ENCODE results near the gene FLAD1.

The FLAD1 gene

DNA sequence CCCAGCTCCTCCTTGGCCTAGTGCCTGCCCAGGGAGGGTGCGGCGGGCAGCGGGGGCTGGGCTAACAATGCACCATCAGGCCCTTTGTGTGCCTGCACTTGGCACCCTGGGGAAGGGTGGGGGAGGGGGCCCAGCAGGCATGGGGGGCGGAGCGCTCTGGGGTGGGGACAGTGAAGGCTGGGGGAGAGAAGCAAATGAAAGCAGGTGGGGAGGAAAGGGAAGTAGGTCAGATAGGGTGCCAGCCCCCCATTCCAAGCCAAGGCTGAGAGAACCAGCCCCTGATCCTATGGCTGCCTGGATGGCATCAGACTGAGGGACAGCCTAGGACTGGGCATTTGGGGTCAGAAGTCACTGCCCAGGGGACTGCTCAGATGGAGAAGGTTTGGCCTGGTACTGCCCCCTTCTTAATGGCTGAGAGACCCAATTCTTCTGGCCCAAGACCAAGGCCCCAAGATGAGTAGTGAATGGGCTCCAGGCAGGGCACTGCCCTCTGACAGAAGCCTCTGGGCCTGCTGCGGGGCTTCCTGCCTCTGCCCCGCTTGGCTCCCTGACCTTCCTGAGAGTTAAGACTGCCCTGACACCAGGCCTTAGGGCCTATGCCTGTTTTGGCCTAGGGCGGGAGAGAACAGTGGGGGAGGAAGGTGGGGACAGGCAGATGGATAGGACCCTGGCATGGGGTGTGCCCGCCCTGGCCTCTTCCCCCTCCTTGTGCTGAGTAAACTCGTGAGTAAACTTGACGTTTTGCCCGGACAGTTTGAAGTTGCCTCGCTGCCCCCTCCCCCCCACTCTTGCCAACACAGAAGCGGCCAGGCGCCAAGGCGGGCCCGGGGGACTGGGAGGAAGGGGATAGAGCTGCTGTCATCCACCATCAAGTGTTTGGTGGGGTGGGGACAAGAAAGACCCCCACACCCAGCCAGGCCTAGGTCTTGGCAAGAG is 22.2 kb downstream of the FLAD1 start:
- no peak for DNase-seq

GRCh38 chr1:155006601-155007101 is 23.5 kb downstream of the FLAD1 start:
- DNase-seq: no peak

DNA sequence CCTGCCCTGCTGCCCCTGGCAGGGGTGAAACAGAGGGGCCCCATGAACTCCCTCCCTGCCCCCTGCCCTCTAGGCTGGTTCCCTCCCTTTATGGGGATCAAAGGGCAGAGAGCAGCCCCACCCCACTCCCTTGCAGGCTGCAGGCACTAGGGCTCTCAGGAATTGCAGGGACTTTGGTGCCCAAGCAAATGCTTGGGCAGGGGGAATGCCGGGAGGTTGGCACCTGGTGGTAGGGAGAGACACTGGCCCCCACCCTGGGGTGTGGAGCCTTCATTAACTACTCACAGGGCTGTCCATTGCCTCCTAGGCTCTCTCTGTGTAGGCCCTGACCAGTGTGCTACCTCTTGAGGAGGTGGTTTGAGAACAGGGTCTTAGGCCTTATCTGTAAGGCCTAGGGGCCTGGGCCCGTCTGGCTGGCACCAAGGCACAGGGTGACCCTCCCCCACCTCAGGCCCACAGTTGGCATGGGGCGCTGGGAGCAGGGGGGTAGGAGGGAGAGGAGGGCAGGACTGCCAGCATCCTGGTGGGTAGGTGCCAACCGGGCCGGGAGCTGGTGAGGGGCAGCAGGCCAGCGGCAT is 24.2 kb downstream of the FLAD1 start:
- DNase-seq: no peak

DNA sequence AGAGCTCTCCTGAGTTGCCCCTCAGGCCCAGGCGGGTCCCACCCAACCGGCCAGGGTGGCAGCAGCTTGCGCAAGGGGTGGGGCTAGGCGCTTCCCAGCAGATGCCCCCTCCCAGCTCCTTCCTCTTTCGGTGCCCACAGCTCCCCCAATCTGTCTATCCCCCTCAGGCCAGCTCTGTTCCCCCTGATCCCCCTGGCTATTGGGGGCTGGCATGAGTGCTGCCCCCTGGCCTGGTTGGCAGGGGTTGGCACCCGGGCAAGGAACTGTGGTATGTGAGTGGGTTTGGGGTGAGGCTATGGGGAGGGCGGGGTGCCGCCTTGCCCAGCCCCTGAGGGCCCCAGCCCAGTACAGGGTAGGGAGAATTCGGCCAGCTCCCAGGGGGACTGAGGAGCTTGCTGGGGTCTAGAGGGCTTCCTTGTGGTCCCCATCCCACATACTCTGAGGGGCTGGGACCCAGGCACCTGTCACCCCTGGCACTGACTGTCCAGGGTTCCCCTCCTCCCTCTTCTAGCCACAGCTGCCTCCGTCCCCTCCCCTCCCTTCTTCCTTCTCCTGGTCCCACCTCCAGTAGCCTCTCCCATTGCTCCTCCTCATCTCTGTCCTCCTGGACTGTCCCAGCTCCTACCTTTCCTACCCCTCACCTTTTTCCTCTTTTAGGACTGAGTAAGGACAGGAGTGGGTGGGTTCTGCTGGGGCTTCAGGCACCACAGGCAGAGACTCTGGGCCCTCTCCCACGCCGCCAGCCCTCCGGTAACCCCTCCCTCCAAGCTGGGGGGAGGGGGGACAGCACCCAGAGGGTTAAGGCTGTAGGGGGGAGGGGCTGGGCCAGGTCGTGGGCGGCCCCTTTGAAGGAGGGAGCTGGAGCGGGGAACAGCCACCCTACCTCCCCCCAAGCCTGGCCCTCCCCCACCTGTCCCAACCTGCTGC is 25.1 kb downstream of the FLAD1 start:
- no peak for DNase-seq

- DNase-seq: no peak
Measured at GRCh38 chr1:155009221-155009711, 26.1 kb downstream of the FLAD1 start.

GRCh38 chr1:155009742-155010141 is 26.6 kb downstream of the FLAD1 start:
- DNase-seq: no peak

DNA sequence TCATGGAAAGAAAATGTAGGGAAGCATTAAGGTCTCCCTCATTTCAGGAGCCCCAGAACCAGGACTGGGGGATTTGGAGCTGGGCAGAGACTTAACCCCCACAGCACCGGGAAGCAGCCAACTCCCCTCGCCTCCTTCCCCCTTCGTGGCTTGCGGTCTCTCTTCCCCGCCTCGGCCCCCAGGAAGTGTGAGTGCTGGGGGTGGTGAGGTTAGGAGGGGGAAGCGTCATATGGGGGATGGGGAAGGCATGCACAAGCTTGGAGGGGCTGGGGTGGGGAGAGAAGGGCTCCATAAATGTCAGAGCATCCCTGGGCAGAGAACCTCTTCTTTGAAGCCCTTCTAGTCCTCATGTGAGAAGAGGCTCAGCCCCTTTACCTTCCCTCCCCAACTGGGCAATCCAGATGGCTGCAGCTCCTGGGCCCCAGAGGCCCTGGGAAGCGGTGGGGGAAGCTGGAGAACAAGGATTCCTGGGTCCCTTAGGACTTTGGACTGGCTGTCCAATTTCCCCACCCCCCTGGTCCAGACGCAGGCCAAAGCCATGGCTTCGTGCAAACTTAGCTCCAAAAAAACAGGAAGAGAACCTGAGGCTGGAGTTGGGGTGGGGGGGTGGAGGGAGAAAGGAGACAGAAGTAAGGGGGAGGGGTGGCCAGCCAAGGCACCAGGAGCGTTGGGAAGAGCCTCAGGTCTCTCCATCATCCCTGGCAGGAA is 27.2 kb downstream of the FLAD1 start:
- no peak for DNase-seq

DNA sequence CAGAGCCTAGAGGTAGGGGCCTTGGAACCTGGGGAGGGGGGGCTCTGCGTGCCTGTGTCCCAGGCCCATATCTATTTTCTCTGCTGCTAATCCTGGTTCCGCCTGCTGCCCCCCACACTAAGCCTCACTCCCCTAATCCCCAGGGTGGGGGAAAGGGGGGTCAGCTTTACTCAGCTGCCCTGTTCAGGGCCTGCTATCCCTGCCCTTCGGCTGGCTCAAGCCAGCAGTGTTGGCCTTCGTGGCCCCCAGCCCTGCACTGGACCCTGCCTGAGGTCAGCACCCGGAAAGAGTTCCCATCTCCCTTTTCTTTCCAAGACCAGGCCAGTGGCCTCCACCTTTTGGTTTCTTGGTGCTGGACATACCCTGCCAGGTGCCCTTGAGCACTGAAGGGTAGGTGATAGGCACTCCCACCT is 27.9 kb downstream of the FLAD1 start:
- DNase-seq: no peak

DNA sequence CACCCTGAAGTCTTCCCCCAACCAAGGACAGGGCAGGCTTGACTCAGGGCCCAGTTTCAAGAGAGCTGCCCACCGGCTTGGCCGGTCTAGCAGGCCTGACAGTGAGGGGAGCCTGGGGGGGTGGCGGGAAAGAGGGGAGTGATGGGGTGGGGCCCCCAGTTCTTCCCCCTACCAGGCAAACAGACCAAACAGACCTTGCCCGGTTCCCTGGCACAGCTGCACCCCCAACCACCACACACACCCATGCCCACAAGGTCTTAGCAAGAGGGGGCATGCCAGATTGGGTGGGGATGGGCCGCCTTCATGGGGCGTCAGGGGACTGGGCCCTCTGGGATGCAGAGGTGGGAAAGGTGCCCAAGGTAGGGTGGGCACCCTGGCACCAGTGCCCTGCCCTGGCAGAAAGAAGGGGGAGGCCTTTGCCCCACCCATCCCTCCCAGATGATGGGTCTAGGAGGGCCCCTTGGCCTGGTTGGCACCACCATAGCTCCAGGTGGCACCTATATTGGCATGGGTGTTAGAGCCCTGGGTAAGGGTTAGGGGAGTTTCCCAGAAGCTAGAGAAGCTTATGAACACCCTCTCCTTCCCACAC is 28.4 kb downstream of the FLAD1 start:
- no peak for DNase-seq

GRCh38 chr1:155012026-155012546 is 28.9 kb downstream of the FLAD1 start:
- DNase-seq: peak; percentile 48

DNA sequence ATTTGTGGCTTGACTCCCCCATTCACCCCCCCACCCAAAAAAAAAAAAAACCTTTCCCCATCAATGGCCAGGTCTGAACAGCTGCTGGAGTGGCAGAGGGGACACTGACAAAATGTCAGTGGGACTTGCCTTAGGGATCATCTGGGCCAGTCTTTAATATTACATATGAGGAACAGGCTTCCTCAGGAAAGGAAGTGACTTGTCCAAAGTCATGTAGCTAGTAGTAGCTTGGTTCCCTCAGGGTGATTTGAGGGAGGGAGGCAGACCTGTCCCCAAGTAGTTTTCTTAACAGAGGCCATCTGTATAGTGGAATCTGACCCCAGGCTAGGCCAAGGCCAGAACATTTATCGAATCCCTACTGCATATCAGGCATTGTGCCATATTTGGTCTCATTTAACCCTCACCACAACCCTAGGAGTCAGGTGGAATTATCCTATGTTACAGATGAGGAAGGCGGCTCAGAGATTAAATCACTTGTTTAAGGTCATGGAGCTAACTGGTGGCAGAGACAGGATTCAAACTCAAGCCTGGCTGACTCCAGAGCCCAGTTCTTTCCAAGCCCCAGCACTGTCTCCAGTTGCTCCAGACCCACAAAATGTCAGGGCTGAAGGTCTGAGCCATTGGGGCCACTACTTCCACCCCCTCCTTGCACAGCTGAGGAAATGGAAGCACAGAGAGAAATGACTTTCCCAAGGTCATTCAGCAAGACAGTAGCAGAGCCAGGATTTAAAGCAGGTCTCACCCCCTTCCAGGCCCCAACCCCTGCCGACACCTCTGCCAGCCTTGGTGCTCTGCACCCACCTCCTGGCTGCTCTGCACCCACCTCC is 29.8 kb downstream of the FLAD1 start:
- DNase-seq: no peak

- no peak for DNase-seq
Measured at GRCh38 chr1:155013632-155014031, 30.5 kb downstream of the FLAD1 start.

DNA sequence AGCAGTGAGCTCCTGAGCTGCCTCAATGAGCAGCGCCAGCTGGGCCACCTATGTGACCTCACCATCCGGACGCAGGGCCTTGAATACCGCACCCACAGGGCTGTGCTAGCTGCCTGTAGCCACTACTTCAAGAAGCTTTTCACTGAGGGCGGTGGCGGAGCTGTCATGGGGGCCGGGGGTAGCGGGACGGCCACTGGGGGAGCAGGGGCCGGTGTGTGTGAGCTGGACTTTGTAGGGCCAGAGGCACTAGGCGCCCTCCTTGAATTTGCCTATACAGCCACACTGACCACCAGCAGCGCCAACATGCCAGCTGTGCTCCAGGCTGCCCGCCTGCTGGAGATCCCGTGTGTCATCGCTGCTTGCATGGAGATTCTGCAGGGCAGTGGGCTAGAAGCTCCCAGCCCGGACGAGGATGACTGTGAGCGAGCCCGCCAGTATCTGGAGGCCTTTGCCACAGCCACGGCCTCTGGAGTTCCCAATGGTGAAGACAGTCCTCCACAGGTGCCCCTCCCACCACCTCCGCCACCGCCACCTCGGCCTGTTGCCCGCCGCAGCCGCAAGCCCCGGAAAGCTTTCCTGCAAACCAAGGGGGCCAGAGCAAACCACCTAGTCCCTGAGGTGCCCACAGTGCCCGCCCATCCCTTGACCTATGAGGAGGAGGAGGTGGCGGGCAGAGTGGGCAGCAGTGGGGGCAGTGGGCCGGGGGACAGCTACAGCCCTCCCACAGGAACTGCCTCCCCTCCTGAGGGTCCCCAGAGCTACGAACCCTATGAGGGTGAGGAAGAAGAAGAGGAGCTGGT is 31.8 kb downstream of the FLAD1 start:
- no peak for DNase-seq

DNA sequence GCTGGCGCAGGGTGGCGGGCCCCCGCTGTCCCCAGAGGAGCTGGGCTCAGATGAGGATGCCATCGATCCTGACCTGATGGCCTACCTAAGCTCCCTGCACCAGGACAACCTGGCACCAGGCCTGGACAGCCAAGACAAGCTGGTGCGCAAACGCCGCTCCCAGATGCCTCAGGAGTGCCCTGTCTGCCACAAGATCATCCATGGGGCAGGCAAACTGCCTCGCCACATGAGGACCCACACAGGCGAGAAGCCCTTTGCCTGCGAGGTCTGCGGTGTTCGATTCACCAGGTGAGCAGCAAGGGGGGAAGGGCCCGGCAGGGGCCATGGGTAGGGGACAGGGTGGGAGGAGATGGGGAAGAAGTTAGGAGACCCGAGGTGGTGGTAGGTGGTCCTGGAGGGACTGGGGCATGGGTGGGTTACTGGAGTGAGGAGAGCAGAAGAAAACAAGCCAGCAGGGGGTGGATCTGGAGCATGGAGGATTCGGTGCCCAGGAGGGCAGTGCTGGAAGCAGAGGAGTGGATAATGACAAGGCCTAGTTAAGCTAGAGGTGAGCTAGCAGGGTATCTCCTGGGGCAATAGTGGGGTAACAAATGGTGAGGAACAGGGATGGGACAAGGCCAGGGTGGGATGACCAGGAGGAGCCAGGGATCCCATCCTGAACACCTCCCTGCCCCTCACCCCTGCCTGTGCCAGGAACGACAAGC is 32.5 kb downstream of the FLAD1 start:
- DNase-seq: no peak

GRCh38 chr1:155016231-155016831 is 33.2 kb downstream of the FLAD1 start:
- no peak for DNase-seq

- peak; percentile 84 for DNase-seq
Measured at GRCh38 chr1:155017041-155017945, 34.1 kb downstream of the FLAD1 start.

DNA sequence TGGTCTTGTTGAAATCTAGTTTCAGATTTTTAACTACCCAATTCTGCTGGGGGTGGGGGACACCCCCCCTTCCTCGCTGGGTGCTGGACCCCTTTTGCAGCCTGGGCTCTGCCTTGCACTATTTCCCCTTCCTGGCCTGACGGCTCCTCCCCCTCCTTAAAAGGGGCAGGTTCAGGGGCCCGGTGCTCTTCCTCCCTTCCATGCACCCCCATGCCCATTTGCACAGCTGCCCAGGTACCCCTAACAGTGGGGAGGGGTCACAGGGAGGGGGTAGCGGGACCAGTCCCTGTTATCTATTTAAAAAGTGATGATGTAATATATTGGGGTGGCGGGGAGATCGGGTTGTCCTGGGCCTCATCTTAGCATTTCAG is 34.8 kb downstream of the FLAD1 start:
- DNase-seq: no peak
